ENCODE results near the gene BMP10. TPM values are rescaled to one million over a fixed set of nuclear protein-coding genes. Genes with fewer than 3 reads are reported as not detected.

The BMP10 gene
- total RNA-seq, 2 experiments from 2014 or later = not detected

DNA sequence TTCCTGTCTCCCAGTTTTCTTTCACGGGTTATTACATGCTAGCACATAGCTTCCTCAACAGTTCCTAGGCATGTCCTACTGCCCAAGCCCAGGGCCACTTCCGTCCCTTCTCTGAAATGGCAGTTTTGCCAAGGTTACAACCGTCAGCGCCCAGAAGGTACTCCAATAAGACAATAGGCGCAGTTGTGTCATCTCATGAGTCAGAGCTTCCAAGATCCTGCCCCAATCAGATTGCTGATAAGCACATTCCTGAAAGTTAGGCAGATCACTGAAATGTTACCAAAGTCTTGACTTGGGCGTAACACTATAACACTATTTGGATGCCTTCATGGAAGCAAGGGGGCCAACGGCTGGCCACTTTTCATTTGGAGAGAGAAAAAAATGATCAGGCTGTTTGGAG lies 47.3 kb upstream of the BMP10 start:
- POLR2A ChIA-PET = interaction anchor here (1.4 kb wide), 1 partner anchor 161 kb away, joined by 3 read pairs; no protein-coding TSS in a partner anchor
- TF ChIP-seq, protein P1, sequence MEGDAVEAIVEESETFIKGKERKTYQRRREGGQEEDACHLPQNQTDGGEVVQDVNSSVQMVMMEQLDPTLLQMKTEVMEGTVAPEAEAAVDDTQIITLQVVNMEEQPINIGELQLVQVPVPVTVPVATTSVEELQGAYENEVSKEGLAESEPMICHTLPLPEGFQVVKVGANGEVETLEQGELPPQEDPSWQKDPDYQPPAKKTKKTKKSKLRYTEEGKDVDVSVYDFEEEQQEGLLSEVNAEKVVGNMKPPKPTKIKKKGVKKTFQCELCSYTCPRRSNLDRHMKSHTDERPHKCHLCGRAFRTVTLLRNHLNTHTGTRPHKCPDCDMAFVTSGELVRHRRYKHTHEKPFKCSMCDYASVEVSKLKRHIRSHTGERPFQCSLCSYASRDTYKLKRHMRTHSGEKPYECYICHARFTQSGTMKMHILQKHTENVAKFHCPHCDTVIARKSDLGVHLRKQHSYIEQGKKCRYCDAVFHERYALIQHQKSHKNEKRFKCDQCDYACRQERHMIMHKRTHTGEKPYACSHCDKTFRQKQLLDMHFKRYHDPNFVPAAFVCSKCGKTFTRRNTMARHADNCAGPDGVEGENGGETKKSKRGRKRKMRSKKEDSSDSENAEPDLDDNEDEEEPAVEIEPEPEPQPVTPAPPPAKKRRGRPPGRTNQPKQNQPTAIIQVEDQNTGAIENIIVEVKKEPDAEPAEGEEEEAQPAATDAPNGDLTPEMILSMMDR (conservative IDR thresholded peaks at IDR 0.05; ENCODE audit: low read length) = no peak
- TF ChIP-seq EZH2phosphoT487 (IDR thresholded peaks at IDR 0.05; ENCODE audit: borderline replicate concordance, low read depth, low read length) = no peak

DNA sequence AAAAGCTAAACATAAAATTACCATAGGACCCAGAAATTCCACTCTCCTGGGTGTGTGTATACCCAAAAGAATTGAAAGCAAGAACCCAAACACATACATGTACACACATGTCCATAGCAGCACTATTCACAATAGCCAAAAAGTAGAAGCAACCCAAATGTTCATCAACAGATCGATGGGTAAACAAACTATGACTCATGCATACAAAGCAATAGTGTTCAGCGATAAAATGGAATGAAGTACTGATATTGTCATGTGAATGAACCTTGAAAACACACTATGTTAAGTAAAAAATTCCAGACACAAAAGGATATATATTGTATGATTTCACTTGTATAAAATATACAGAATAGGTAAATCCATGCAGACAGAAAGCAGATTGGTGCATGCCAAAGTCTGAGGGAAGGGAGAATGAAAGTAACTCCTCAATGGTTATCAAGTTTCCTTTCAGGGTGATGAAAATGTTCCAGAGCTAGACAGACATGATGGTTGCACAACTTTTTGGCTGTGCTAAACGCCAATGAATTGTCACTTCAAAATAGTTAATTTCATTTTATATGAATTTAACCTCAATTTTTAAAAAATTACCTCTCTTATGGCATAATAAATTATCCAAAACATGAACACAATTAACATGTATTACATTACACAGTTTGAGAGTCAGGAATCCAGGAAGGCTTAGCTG lies 46.0 kb upstream of the BMP10 start:
- POLR2A ChIA-PET = interaction anchor here (1.4 kb wide), 1 partner anchor 159 kb away, joined by 3 read pairs; no protein-coding TSS in a partner anchor
- TF ChIP-seq EZH2phosphoT487 (IDR thresholded peaks at IDR 0.05; ENCODE audit: borderline replicate concordance, low read depth, low read length) = no peak
- TF ChIP-seq, protein P1 (conservative IDR thresholded peaks at IDR 0.05; ENCODE audit: low read length) = no peak
- no peaks in the 10 kb centered on the region for H4K20me1 ChIP-seq (ENCODE audit: insufficient read depth, low read length)
- H3K4me3 ChIP-seq (ENCODE audit: low read depth, low read length, poor library complexity, severe bottlenecking) = no peak overlapping the region
- H3K27ac ChIP-seq (ENCODE audit: low read depth, low read length, poor library complexity, severe bottlenecking) = no peak overlapping the region
- intact Hi-C loops (cut with micrococcal nuclease; ENCODE audit: unreplicated experiment) = no loop called here
- peaks cover 3% of the 10 kb centered on the region for H3K4me1 ChIP-seq (ENCODE audit: insufficient read depth, low read length, poor library complexity, severe bottlenecking)
- no TSS peak for BruUV-seq (replicated peaks)
- DNase-seq (ENCODE audit: low spot score) = no peak
- H3K9me2 ChIP-seq (ENCODE audit: insufficient read depth, low read length) = no peaks in the 10 kb centered on the region
- no peaks in the 10 kb centered on the region for H3K36me3 ChIP-seq (ENCODE audit: insufficient read depth, low read length)
- no peak overlapping the region for H3K4me2 ChIP-seq (ENCODE audit: low read length)
- H3K79me2 ChIP-seq (ENCODE audit: insufficient read depth, low read depth, low read length) = no peaks in the 10 kb centered on the region
- H3K9me3 ChIP-seq (ENCODE audit: low read length) = no peaks in the 10 kb centered on the region
- CTCF ChIA-PET (ENCODE audit: unreplicated experiment) = no interaction called here
- H2AFZ ChIP-seq (ENCODE audit: low read length) = no peak overlapping the region

More for the DNA sequence above, 47.3 kb upstream of the BMP10 start:
- Histone ChIP-seq H3K27ac (ENCODE audit: low read depth, low read length, poor library complexity, severe bottlenecking) (no peak overlapping the region), H3K36me3 (ENCODE audit: insufficient read depth, low read length) (no peaks in the 10 kb centered on the region), H3K79me2 (ENCODE audit: insufficient read depth, low read depth, low read length) (no peaks in the 10 kb centered on the region), H3K4me3 (ENCODE audit: low read depth, low read length, poor library complexity, severe bottlenecking) (no peak overlapping the region), H3K4me1 (ENCODE audit: insufficient read depth, low read length, poor library complexity, severe bottlenecking) (no peaks in the 10 kb centered on the region), H2AFZ (ENCODE audit: low read length) (no peak overlapping the region), H3K4me2 (ENCODE audit: low read length) (no peak overlapping the region), H3K9me3 (ENCODE audit: low read length) (no peaks in the 10 kb centered on the region), H4K20me1 (ENCODE audit: insufficient read depth, low read length) (no peaks in the 10 kb centered on the region), H3K9me2 (ENCODE audit: insufficient read depth, low read length) (no peaks in the 10 kb centered on the region)
- no TSS peak for BruUV-seq (replicated peaks)
- CTCF ChIA-PET (ENCODE audit: unreplicated experiment) = no interaction called here
- intact Hi-C loops (cut with micrococcal nuclease; ENCODE audit: unreplicated experiment) = no loop called here
- DNase-seq (ENCODE audit: low spot score) = no peak

DNA sequence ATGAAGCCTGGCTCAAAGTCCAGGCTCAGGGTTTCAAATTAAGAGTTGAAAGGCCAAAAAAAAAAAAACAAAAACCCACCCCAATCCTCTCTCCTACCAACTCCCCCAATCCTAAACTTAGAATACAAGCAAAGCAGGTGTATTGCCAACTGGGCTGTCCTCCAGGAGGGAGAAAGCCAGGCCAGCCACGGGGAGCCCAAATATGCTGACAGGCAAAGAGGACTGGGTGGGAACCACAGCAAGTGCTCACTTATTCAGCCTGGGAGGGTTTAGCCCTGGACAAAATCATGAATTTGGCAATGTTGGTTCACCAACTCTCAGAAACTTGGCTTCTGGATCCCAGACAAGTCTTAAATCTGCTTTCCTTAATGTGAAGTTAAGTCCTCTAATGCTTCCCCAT lies 45.0 kb upstream of the BMP10 start:
- Histone ChIP-seq H3K4me2 (ENCODE audit: low read length) (no peak overlapping the region), H3K79me2 (ENCODE audit: insufficient read depth, low read depth, low read length) (no peaks in the 10 kb centered on the region), H4K20me1 (ENCODE audit: insufficient read depth, low read length) (no peaks in the 10 kb centered on the region), H3K4me1 (ENCODE audit: insufficient read depth, low read length, poor library complexity, severe bottlenecking) (peaks cover 3% of the 10 kb centered on the region), H2AFZ (ENCODE audit: low read length) (no peak overlapping the region), H3K4me3 (ENCODE audit: low read depth, low read length, poor library complexity, severe bottlenecking) (no peak overlapping the region), H3K27ac (ENCODE audit: low read depth, low read length, poor library complexity, severe bottlenecking) (no peak overlapping the region), H3K36me3 (ENCODE audit: insufficient read depth, low read length) (no peaks in the 10 kb centered on the region; the same call in 1 of the 2 replicates), H3K9me2 (ENCODE audit: insufficient read depth, low read length) (no peaks in the 10 kb centered on the region), H3K9me3 (ENCODE audit: low read length) (peaks cover 2% of the 10 kb centered on the region; the same call in 1 of the 2 replicates)
- POLR2A ChIA-PET = no interaction called here
- CTCF ChIA-PET (ENCODE audit: unreplicated experiment) = no interaction called here
- no TSS peak for BruUV-seq (replicated peaks)
- intact Hi-C loops (cut with micrococcal nuclease; ENCODE audit: unreplicated experiment) = no loop called here
- no peak for TF ChIP-seq EZH2phosphoT487 (IDR thresholded peaks at IDR 0.05; ENCODE audit: borderline replicate concordance, low read depth, low read length)
- TF ChIP-seq, protein P1 (conservative IDR thresholded peaks at IDR 0.05; ENCODE audit: low read length) = no peak
- no peak for DNase-seq (ENCODE audit: low spot score)

Data from OCI-LY7 (cell line).